Measurements from ENCODE around the gene ITIH1. TPM values are rescaled to one million over a fixed set of nuclear protein-coding genes. Genes with fewer than 3 reads are reported as not detected.

ITIH1 gene
- total and polyA plus RNA-seq, 2 of the 4 experiments (the other 2 are of a cell fraction), result not detected

DNA sequence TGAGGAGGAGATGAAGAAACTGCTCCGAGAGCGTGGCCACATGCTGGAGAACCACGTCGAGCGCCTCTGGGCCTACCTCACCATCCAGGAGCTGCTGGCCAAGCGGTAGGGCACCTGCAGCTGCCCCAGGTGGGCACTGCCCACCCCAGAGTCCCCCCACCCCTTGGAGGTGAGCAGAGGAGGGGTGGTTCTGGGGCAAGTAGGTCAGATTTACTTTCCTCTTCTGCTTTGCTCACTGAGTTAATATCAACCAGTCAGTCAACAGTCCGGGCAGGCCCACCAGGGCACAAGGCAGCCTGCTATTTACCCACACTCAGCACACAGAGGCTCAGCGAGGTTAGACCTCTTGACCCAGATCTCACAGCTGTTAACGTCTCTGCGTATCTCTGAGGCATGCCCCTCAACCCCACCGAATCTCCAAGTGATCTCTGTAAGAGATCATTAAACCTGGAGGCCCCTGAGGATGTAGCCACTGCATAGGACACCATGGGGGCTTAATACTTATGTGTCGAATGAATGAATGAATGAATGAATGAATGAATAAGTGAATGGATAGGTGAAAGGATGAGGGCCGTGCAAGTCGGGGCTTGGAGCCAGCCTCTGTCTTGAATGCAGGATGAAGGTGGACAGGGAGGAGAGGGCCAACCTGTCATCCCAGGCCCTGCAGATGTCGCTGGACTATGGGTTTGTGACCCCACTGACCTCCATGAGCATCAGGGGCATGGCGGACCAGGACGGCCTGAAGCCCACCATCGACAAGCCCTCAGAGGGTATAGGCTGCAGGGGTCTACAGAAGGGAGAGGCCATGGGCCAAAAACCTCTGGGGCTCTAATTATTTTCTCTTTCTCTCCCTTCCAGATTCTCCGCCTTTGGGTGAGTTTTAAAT lies 9.2 kb downstream of the ITIH1 start:
- Histone ChIP-seq H3K9me1 (ENCODE audit: insufficient read depth, low read length) (no peaks in the 10 kb centered on the region; the same call in 1 of the 2 replicates), H2BK120ac (ENCODE audit: low read depth, low read length) (no peak overlapping the region), H2AFZ (replicated peaks; ENCODE audit: low read length, poor library complexity) (no peak overlapping the region), H2AK5ac (ENCODE audit: low read depth, low read length) (no peak overlapping the region), H2BK5ac (ENCODE audit: low read depth, low read length, poor library complexity, severe bottlenecking) (no peak overlapping the region), H3K4me1 (ENCODE audit: control insufficient read depth, insufficient read depth, low read length) (no peaks in the 10 kb centered on the region), H3K27me3 (ENCODE audit: control insufficient read depth, insufficient read depth, low read length) (peaks cover 55% of the 10 kb centered on the region), H3K36me3 (ENCODE audit: control insufficient read depth, insufficient read depth, low read length) (no peaks in the 10 kb centered on the region), H3K27ac (ENCODE audit: insufficient read depth, low read length) (no peak overlapping the region), H3K4ac (ENCODE audit: low read depth, low read length) (no peak overlapping the region), H2AK9ac (replicated peaks; ENCODE audit: low read depth, low read length, poor library complexity) (no peak overlapping the region), H4K5ac (ENCODE audit: low read depth, low read length) (no peak overlapping the region), H3K56ac (ENCODE audit: extremely low read depth, insufficient read depth, low read length) (no peak overlapping the region), H4K91ac (ENCODE audit: insufficient read depth, low read depth, low read length) (no peak overlapping the region), H2BK15ac (ENCODE audit: low read depth, low read length) (no peak overlapping the region), H3K4me3 (ENCODE audit: insufficient read depth, low read depth, low read length) (no peak overlapping the region), H2BK20ac (ENCODE audit: low read depth, low read length) (no peak overlapping the region), H3K14ac (replicated peaks; ENCODE audit: low read depth, low read length) (no peak overlapping the region), H4K20me1 (ENCODE audit: insufficient read depth, low read length) (no peaks in the 10 kb centered on the region), H4K8ac (ENCODE audit: low read depth in 2 of 2, low read length in 2 of 2) (no peak overlapping the region), H3K23ac (ENCODE audit: low read depth, low read length) (no peak overlapping the region), H3K9me3 (ENCODE audit: control insufficient read depth, insufficient read depth, low read length) (no peaks in the 10 kb centered on the region), H3K4me2 (ENCODE audit: low read depth, low read length) (no peak overlapping the region), H3K18ac (ENCODE audit: low read depth, low read length) (no peak overlapping the region), H3K9ac (ENCODE audit: low read depth, low read length) (no peak overlapping the region), H3K79me1 (ENCODE audit: low read depth in 1 of 2, low read length in 2 of 2) (no peaks in the 10 kb centered on the region)
- BruUV-seq (replicated peaks), result no TSS peak
- in situ Hi-C loops (cut with MboI; ENCODE audit: low sequenced_read_pairs), result no loop called here
- ChIA-PET CTCF (no interaction called here), POLR2A (ENCODE audit: unreplicated experiment) (no interaction called here)
- WGBS, 2 experiments (ENCODE audit: extremely low coverage in 2 of 2, insufficient read length in 1 of 2), result no CpG with 5 or more reads among the region's 19 CpGs
- dilution Hi-C loops (cut with HindIII; ENCODE audit: low sequenced_read_pairs, unreplicated experiment), result no loop called here
- DNase-seq (no peak), ATAC-seq (ENCODE audit: low read depth) (no peak)
- intact Hi-C loops (cut with micrococcal nuclease), result no loop called here
- TF ChIP-seq RFX5 (IDR thresholded peaks at IDR 0.05; ENCODE audit: low read depth, low read length), result no peak
- TF ChIP-seq MXI1 (IDR thresholded peaks at IDR 0.05; ENCODE audit: borderline replicate concordance, low read depth, low read length), result no peak
- TF ChIP-seq MAFK (IDR thresholded peaks at IDR 0.05; ENCODE audit: low read depth, low read length), result no peak
- TF ChIP-seq RAD21 (IDR thresholded peaks at IDR 0.05; ENCODE audit: low read length), result no peak
- no peak for TF ChIP-seq NFE2L2 (IDR thresholded peaks at IDR 0.05; ENCODE audit: low read depth, low read length)
- no peak for TF ChIP-seq FOS (IDR thresholded peaks at IDR 0.05; ENCODE audit: low read depth, low read length)
- no peak for TF ChIP-seq BHLHE40 (IDR thresholded peaks at IDR 0.05; ENCODE audit: low read depth, low read length)
- no peak for TF ChIP-seq MAZ (IDR thresholded peaks at IDR 0.05; ENCODE audit: borderline replicate concordance, low read depth, low read length)
- TF ChIP-seq, protein P1, sequence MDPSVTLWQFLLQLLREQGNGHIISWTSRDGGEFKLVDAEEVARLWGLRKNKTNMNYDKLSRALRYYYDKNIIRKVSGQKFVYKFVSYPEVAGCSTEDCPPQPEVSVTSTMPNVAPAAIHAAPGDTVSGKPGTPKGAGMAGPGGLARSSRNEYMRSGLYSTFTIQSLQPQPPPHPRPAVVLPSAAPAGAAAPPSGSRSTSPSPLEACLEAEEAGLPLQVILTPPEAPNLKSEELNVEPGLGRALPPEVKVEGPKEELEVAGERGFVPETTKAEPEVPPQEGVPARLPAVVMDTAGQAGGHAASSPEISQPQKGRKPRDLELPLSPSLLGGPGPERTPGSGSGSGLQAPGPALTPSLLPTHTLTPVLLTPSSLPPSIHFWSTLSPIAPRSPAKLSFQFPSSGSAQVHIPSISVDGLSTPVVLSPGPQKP (IDR thresholded peaks at IDR 0.05; ENCODE audit: borderline replicate concordance, low read depth, low read length), result no peak
- TF ChIP-seq, protein P2, sequence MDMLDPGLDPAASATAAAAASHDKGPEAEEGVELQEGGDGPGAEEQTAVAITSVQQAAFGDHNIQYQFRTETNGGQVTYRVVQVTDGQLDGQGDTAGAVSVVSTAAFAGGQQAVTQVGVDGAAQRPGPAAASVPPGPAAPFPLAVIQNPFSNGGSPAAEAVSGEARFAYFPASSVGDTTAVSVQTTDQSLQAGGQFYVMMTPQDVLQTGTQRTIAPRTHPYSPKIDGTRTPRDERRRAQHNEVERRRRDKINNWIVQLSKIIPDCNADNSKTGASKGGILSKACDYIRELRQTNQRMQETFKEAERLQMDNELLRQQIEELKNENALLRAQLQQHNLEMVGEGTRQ (IDR thresholded peaks at IDR 0.05; ENCODE audit: low read depth, low read length), result no peak
- TF ChIP-seq POLR2A (IDR thresholded peaks at IDR 0.05; ENCODE audit: low read depth, low read length), result no peak
- no peak for TF ChIP-seq SMC3 (IDR thresholded peaks at IDR 0.05; ENCODE audit: low read depth, low read length)
- TF ChIP-seq, protein P3, sequence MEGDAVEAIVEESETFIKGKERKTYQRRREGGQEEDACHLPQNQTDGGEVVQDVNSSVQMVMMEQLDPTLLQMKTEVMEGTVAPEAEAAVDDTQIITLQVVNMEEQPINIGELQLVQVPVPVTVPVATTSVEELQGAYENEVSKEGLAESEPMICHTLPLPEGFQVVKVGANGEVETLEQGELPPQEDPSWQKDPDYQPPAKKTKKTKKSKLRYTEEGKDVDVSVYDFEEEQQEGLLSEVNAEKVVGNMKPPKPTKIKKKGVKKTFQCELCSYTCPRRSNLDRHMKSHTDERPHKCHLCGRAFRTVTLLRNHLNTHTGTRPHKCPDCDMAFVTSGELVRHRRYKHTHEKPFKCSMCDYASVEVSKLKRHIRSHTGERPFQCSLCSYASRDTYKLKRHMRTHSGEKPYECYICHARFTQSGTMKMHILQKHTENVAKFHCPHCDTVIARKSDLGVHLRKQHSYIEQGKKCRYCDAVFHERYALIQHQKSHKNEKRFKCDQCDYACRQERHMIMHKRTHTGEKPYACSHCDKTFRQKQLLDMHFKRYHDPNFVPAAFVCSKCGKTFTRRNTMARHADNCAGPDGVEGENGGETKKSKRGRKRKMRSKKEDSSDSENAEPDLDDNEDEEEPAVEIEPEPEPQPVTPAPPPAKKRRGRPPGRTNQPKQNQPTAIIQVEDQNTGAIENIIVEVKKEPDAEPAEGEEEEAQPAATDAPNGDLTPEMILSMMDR (conservative IDR thresholded peaks at IDR 0.05; ENCODE audit: low read depth, low read length), result no peak

Data from IMR-90 (cell line).